CD1c-positive myeloid dendritic cell (primary cell): ENCODE results near the gene RIPOR3.
"Not testable (repeated sequence)": the region's sequence is repeated elsewhere in the genome, so short reads cannot be mapped to it uniquely, and the experiment has no call there.

Experiments used
- DNase-seq: peaks from one replicate; pipeline ENCODE4 v3.0.0-alpha.2; 2016; ENCODE audit errors: extremely low spot score

The RIPOR3 gene

DNA sequence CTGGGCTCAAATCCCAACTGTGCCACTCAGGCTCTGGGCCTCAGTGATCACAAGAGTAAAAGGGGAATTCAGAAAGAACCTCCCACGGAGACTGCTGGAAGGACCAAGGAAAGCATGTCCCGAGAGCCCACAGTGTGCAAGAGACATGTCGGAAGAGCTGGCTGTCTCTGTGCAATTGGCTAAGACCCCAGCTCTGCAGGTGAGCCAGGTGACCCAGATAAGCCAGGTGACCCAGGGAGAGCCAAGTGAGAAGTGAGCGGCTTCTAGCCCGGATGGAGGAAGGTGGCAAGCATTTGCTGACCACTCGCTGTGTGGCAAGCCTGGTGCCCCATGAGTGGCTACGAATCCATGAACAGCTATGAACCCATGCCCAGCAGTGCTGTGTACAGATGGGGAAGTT lies 59.1 kb downstream of the RIPOR3 start:
- no peak for DNase-seq

DNA sequence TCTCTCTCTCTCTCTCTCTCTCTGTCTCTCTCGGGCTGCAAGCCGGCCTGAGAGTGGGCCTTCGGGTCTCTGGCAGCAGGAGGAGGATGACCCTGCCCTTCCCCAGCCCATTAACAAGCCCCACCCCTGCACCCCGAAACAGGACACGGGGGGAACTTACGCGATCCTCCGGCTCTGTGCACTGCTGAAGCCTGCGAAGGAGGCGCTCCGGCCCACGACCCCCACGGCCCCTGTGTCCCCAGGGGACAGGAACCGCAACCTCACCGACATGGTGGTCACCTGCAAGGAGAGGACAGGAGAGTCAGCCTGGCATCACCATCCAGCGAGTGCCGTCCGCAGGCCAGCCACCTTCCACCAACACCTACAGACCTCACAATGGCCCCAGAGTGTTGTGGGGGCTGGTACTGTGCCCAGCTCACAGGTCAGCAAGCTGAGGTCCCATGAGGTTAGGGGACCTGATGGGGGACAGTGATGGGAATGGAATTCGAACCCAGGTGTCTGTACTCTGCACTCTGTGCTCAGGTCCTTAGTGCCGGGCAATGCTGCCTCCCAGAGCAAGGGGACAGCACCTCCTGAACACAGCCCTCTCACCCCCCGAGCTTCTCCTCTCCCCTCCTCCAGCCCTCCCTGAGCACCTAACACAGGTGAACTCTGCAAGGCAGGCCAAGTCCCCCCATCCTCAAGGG lies 60.6 kb downstream of the RIPOR3 start:
- no peak for DNase-seq

DNA sequence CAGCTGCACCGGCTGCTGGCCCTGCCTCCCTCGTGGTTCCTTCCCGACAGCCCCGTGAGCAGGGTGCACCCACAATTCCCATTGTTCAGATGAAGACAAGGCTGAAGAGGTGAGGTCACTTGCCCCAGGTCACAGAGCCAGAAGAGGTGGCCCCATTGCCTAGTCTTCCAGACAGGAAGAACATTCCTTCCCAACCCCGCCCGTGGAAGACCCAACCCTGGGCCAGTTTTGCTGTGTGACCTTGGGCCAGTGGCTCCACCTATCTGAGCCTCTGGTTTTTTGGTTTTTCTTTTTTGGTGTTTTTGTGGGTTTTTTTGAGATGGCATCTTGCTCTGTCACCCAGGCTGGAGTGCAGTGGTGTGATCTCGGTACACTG lies 61.7 kb downstream of the RIPOR3 start:
- DNase-seq = no peak

DNA sequence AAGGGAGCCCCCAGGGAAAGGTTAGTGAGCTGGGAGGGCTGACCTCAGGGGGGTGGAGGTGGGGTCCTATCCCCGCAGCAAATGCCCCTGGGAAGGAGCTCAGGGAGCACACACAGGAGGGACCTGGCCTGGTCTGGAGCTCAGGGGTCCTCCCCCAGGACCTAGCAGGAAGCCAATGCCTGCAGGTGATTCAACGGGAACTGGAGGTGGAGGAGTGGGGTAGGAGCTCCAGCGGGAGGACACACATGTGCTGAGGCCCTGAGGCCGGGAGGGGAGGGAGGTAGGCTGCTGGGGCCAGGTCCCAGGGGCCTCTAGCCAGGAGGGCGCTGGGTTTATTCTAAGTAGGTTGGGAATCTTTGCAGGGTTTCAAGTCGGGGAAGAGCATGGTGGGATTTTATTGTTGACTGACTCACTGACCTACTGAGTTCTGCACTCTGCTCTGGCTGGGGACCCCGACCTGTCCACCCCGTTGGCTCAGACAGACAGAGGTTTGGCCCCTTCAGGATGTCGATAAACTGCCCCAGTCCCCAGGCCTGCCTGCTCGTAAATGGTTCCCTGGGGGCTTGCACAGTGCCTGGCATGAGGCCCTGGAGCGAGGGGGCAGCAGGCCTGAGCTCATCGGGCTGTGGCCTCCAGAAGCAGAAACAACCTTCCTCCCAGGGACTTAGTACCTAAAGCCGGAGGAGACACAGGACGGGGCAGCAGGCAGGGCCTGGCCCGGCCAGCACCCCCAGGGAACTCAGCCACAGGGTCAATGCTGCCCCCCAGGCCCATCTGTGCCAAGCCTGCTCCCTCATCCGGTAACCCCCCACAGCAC lies 62.3 kb downstream of the RIPOR3 start:
- no peak for DNase-seq

DNA sequence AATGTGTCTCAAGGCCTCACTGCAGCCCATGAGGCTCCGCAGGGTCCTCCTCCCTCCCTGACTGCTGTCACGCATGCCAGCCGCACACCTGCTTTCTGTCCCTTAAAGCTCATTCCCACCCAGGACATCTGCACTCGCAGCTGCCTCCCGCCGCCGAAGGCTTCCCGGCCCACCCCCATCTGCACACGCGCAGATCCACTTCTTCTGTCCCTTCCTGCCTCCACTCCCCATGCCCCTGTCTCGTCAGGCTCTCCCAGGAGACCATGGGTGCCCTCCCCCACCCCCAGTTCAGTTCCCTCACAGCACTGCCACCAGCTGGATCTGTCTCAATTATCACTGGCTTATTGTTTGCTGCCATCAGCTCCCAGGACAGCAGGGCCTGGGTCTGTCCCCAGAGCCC lies 63.0 kb downstream of the RIPOR3 start:
- no peak for DNase-seq

DNA sequence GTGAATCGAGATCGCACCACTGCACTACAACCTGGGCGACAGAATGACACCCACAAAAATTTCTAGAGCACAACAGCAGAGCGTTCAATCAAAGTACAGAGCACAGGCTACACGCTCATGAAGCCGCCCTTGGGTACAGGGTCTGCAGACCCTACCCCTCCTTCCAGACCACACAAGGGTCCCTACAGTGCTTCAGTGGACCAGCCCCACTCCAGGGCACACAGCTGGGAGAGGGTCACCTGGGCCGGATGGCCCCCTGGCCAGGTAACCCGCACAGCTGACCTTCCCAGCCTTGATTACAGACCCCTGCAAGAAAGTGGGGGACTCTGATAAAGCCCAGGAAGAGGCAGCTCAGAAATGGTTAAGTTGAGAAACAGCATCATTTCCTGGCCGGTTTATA lies 63.6 kb downstream of the RIPOR3 start:
- no peak for DNase-seq

DNA sequence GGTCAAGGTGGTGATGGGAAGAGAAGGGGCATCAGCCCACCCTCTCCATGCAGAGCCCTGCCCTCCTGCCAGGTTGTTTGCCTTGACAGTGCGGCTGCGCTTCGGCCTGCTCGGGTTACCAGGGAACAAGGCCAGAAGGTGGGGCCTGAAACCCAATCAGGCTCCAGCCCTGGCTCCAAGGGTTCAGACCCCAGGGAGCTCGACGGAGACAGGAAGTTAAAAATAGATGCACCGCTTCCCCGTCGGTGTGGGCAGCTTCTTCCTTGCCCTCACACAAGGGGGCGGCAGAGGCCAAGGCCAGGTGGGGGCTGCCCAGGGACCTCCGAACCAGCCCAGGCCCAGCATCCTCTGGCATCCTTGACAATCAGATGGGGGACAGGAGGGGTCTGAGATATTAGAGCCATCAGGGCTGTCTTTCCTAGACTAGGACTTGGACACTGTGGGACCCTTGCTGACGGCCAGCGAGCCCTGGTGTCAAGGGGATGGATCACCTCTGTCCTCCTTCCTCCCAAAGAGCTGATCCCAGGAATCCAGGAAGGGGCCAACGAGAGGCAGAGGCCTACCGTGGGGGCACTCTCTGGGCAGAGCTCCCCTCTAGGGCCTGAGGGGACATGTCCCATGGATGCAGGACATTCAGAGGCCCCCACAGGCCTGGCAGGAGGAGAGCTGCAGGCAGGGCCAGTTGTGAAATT lies 65.2 kb downstream of the RIPOR3 start:
- DNase-seq = no peak

DNA sequence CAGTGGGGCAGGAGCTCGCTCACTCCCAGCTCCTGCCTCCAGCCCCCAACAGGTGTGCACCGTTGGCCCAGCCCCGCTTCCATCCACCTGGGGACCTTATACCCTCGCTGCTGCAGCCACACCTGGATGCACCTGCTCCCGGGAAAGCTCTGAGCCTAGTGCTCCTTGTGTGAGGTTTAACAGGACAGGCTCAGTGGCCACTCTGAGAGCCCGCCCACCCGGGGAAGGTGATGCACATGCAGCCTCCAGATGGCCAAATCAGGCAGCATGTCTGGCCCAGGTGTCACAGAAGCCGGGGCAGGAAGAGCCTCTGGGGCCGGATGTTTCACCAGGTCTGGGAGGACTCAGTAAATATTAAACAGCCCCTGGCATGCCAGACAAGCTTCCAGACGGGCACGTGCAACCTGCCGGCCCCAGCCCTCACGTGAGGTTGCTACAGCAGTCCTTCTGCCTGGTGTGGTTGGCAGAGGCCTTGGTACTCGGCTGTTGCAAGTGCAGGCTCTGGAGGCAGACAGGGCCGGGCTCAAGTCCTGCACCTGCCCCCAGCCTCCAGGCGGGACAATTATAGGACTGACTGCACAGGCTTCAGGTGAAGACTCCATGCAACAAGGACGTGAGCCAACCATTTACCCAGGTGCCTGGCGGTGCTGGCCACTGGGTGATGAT lies 66.9 kb downstream of the RIPOR3 start:
- DNase-seq = no peak

DNA sequence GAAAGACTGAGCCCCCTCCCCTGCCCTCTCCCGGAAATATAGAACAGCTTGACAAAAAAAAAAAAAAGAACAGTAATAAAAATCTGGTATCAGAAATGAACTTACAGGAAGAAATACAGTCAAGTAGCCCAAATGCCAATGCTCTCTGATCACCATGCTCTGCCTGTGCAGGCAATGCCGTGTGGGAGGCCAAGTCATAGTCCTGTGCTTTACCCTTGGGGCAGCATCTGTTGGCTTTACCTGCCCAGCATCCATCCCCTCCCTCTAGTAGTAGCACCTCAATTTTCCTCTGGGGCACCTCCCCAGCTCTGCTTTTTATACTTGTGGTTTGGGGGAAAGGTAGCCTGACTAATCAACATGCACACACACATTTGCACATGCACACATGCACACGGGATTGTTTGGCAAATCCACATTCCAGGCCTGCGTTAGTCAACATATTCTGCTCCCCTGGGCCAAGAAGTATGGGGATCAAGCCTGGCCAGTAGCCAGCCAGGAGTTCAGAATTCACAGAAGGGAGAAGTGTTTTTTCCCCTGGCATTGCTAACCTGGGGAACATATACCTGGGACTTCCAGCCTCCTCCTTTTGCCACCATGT lies 70.2 kb downstream of the RIPOR3 start:
- DNase-seq = no peak

DNA sequence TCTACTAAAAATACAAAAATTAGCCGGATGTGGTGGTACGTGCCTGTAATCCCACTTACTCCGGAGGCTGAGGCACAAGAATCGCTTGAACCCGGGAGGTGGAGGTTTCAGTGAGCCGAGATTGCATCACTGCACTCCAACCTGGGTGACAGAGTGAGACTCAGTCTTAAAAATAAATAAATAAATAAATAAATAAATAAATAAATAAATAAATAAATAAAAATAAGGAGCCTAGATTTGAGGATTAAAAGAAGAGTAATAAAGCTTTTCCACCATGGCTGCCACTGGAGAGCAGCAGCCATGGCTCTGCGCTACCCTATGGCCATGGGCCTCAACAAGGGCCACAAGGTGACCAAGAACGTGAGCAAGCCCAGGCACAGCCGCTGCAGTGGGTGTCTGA lies 70.9 kb downstream of the RIPOR3 start:
- not testable (repeated sequence) for DNase-seq

DNA sequence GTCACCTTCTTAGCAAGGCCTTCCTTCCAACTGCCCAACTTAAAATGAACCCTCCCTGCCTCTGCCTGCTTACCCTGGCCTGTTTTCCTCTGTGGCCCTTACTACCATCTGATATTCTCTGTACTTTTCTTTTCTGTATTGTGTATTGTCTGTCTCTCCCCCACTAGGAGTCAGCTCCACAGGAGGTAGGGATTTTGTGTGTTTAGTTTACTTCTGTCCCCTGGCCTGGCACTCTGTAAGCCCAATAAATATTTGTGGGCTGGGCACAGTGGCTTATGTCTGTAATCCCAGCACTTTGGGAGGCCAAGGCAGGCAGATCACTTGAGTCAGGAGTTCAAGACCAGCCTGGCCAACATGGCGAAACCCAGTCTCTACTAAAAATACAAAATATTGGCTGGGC lies 72.8 kb downstream of the RIPOR3 start:
- no peak for DNase-seq

DNA sequence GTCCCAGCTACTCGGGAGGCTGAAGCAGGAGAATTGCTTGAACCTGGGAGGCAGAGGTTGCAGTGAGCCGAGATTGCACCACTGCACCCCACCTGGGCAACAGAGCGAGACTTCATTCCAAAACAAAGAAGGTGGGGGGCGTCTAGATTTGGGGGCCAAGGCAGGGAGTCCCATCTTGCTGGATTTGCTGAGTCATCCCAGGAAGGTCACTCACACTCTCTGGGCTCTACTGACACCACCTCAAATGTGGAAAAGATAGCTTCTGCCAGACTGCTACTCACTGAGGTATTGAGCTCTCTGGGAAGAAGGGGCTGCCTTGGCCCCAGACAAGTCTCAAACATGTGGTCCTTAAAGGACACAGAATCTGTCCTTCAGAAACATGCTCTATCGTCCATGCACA lies 74.3 kb downstream of the RIPOR3 start:
- DNase-seq = no peak

DNA sequence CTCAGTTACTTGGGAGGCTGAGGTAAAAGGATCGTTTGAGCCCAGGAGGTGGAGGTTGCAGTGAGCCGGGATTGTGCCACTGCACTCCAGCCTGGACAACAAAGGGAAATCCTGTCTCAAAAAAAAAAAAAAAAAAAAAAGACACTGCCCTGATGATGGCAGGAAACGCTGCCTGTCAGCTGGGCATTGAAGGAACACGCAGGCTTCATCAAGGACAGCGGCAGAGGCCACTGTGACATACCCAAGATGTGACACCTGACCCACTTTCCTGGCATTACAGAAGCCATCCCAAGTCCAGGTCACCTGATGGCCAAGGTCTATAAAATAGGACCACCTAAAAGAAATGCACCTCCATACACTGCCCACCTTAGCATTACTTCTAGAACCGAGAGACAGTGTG lies 75.9 kb downstream of the RIPOR3 start:
- DNase-seq = no peak

DNA sequence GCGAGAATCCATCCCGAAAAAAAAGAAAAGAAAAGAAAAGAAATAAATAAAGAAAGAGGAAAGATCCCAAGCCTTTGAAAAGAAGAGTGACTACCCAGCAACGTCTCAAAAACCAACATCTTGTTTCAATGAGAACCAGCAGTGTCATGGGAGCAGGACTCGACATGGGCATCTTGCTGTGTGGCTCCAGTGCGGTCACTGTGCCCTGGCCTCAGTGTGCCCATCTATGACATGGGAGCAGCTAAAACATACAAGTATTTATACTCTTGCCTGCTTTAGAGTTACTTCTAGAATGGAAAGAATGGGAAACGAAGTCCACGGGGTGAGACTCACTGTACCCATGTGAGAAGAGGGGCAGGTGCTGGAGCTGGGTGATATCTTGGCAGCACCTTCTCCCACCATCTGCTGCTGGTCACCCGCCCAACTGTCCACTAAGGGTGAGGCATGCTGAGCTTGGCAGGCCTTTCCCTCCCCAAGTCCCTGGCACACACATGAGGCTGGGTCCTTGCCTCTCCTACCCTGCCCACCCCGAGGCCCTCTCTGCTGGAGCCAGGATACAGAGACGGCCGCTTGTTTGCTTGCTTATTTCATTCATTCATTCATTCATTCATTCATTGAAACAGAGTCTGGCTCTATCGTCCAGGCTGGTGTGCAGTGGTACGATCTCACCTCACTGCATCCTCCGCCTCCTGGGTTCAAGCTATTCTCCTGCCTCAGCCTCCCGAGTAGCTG lies 77.7 kb downstream of the RIPOR3 start:
- DNase-seq = no peak

DNA sequence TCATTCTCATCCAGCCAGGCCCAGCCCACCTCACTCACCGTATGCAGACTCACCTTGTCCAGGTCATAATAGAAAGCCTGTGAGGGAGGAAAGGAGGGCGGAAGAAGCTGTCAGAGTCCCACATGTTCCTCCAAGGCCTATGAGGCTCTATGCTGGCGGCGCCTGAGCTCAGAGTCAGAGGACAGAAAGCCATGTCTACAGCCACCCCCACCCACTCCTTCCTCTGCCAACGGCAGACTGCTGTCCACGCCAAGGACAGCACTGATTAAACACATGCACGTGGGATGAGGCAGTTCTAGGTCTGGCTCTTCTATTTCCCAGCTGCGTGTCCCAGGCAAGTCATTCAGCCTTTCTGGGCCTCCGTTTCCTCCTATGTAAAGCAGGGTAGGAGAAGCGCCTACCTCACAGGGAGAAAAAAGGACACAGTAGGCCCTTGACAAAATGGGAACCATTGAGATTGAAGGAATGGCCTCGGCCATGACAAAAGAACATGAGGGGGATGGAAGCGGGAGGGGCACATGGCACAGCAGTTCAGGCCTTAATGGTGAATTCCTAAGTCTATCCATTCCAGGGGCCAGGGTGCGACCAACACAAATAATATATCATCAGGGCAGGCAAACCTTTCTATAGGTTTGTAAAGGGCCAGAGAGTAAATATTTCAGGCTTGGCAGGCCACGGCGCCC lies 80.1 kb downstream of the RIPOR3 start:
- DNase-seq = no peak

DNA sequence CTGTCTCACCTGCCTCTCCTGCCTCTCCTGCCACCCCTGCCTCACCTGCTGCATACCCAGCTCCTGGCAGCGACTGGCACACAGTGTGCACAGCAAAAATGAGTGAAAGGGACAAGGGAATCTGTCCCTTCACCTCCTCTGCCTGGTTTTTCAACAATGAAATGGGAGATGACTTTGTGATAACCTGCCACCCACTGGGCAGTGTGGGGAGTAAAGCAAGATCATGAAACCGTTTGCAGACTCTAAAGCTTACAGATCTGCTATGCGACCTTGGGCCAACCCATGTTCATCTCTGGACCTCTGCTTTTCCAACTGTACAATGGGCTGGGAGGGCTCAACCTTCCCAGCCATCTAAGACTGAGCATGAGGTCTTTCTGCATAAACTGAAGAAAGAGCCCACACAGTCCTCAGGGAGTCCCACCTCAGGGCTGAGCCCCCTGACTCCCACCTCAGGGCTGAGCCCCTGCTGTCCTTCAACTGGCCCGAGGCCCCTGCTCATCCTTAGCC lies 81.1 kb downstream of the RIPOR3 start:
- no peak for DNase-seq

DNA sequence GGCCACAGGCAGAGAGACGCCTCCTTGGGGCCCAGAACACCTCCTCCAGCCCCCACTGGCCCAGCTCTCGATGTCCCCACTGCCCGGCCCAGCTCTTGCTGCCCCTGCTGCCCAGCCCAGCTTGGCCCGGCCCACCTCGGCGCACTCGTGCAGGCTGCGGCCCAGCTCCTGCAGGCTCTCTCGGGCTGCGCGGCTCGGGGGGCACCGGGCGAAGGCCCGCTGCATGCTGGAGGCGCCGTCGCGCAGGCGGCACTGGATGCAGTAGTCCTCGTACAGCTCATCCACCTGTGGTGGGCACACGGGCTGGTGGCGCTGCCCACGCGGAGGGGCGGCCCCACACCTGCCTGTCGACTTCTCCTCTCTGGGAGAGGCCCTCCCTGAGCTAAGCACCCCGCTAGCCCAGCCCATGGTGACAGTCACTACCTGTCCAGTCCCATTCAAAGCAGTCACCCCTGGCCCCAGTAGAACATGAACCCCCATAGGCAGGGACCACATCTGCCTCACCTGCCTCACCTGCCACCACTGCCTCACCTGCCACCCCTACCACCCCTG lies 81.8 kb downstream of the RIPOR3 start:
- DNase-seq = no peak

DNA sequence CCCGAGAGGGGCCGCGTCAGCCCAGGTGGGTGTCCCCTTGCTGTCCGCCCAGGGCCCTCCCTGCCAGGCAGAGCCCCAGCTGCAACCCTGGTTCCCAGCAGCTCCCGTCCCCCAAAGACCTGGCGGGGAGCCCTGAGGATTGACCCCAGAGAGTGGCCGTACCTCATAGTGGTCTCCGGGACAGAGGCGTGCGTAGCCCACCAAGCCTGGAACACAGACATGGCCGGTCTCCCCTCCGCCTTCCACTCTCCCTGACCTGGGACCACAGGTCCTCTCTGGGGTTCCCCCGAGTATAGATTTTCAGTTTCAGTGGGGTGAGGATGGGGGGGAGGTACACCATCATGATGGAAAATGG lies 82.6 kb downstream of the RIPOR3 start:
- no peak for DNase-seq

DNA sequence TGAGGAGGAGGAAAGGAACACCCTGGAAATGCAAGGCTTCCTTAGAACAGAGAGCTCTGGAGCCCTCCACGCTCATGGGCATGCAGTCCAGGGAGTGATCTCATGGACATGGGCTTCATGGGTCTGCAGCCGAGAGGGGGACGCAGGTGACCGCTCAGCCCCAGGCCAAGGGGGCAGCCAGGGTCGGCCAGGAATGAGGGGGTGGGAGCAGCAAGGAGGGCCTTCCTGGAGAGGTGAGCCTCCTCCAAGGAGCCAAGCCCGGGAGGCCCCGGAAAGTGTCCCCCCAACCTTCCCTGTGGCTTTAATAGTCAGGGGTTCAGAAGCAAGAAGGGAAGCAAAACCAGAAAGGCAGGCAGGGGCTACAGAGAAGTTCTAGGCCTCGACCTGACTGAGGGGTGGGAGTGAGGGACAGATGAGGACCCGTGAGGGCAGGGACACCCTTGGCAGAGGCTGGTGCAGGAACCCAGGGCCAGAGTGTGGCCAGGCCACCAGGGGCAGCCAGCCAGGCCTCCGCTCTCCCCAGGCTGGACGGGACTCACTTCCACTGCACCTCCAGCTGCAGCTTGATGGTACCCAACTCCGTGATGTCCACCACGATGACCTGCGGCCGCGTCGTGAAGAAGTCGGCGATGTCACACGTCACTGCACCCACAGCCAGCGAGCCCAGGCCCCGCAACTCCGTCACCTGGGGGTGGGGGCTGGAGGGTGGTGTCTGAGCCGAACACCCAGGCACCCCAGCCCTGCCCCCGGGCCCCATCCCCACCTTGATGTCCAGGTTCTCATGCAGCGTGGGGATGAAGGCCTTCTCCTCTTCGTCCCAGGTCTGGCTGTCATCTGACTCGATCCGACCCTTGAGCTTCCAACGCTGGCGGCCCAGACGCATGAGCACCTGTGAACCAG lies 83.2 kb downstream of the RIPOR3 start:
- no peak for DNase-seq
